ENCODE results near the gene QARS1. TPM values are rescaled to one million over a fixed set of nuclear protein-coding genes. Genes with fewer than 3 reads are reported as not detected.

Gene QARS1
- total and polyA plus RNA-seq, 12 donors, result 120 to 369 (median 206) TPM

- H3K4me1 ChIP-seq, result peaks cover 13 to 29% (median 22%) of the 10 kb centered on the region in 9 donors
- peak within 1 kb of the TSS; percentile 90 to 100 (median 98) for H3K27ac ChIP-seq
- H3K4me3 ChIP-seq, result peak within 1 kb of the TSS; percentile 74 to 100 (median 92)
- DNase-seq (peak; percentile 94 to 97), ATAC-seq (peak; percentile 87 to 96 (median 93))
- no peaks in the 10 kb centered on the region for H3K9me3 ChIP-seq
- TF ChIP-seq, protein P1, sequence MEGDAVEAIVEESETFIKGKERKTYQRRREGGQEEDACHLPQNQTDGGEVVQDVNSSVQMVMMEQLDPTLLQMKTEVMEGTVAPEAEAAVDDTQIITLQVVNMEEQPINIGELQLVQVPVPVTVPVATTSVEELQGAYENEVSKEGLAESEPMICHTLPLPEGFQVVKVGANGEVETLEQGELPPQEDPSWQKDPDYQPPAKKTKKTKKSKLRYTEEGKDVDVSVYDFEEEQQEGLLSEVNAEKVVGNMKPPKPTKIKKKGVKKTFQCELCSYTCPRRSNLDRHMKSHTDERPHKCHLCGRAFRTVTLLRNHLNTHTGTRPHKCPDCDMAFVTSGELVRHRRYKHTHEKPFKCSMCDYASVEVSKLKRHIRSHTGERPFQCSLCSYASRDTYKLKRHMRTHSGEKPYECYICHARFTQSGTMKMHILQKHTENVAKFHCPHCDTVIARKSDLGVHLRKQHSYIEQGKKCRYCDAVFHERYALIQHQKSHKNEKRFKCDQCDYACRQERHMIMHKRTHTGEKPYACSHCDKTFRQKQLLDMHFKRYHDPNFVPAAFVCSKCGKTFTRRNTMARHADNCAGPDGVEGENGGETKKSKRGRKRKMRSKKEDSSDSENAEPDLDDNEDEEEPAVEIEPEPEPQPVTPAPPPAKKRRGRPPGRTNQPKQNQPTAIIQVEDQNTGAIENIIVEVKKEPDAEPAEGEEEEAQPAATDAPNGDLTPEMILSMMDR (IDR thresholded peaks at IDR 0.05), result no peak
- peaks cover 4 to 84% (median 75%) of the 10 kb centered on the region in 9 donors for H3K36me3 ChIP-seq
- WGBS, 2 donors, result 1% methylated on average over 70 of the region's 70 CpGs
- intact Hi-C loops (cut with DNase I), result no loop called here
- H3K27me3 ChIP-seq, result no peaks in the 10 kb centered on the region
Measured at GRCh38 chr3:49120438-49121131, 16.0 kb upstream of the QARS1 start, which contains the start of gene USP19. Gene USP19, minus strand, starts transcription at chr3:49120823. Its CDS starts 1,678 bp downstream, at chr3:49119145.

DNA sequence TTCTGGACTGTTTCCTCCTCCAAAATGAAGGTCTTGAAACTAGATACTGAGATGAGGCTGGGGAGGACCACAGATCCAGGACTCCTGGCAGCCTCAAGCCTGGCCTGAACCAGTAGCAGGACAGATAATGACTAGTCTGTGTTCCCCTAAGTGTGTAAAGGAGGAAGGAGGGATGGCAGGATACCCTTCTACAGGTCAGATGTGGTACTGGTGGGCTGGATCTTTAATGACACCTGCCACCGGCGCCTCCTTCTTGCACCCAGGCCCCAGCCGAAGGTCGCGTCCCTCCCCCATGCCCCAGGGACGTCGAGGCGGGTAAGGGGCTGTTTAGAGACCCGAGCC is 15.5 kb upstream of the QARS1 start:
- H3K27me3 ChIP-seq, result no peaks in the 10 kb centered on the region
- H3K36me3 ChIP-seq, result peaks cover 4 to 84% (median 75%) of the 10 kb centered on the region in 9 donors
- H3K27ac ChIP-seq, result peak overlapping the region; percentile 90 to 100 (median 98)
- H3K9me3 ChIP-seq, result no peaks in the 10 kb centered on the region
- H3K4me3 ChIP-seq, result peak overlapping the region; percentile 74 to 100 (median 92)
- 0 to 1% methylated on average over 9 of the region's 9 CpGs for WGBS, 2 donors
- ATAC-seq, result peak in 3 of 8 donors; percentile 0 to 4 (median 1)
- intact Hi-C loops (cut with DNase I), result no loop called here
- no peak for DNase-seq
- H3K4me1 ChIP-seq, result peaks cover 13 to 29% (median 22%) of the 10 kb centered on the region in 9 donors
- TF ChIP-seq, protein P1 (IDR thresholded peaks at IDR 0.05), result no peak

- H3K27ac ChIP-seq, result peak overlapping the region; percentile 90 to 100 (median 98)
- no peaks in the 10 kb centered on the region for H3K27me3 ChIP-seq
- DNase-seq (no peak), ATAC-seq (peak in 1 of 8 donors; percentile 3)
- 46 to 50% methylated on average over 3 of the region's 3 CpGs for whole genome bisulfite sequencing, 2 donors
- TF ChIP-seq, protein P1 (IDR thresholded peaks at IDR 0.05), result no peak
- peaks cover 13 to 29% (median 22%) of the 10 kb centered on the region in 9 donors for H3K4me1 ChIP-seq
- intact Hi-C loops (cut with DNase I), result no loop called here
- H3K4me3 ChIP-seq, result peak overlapping the region in 9 of 10 donors; percentile 74 to 100 (median 94)
- H3K9me3 ChIP-seq, result no peaks in the 10 kb centered on the region
- peaks cover 4 to 84% (median 75%) of the 10 kb centered on the region in 9 donors for H3K36me3 ChIP-seq
Measured at GRCh38 chr3:49119439-49119838, 14.9 kb upstream of the QARS1 start.

GRCh38 chr3:49119036-49119435 is 14.5 kb upstream of the QARS1 start:
- peaks cover 13 to 29% (median 22%) of the 10 kb centered on the region in 9 donors for H3K4me1 ChIP-seq
- H3K27me3 ChIP-seq, result no peaks in the 10 kb centered on the region
- intact Hi-C loops (cut with DNase I), result no loop called here
- H3K36me3 ChIP-seq, result peaks cover 4 to 84% (median 75%) of the 10 kb centered on the region in 9 donors
- H3K27ac ChIP-seq, result peak overlapping the region in 9 of 10 donors; percentile 90 to 100 (median 98)
- ATAC-seq (peak in 1 of 8 donors; percentile 8), DNase-seq (no peak)
- H3K4me3 ChIP-seq, result peak overlapping the region in 7 of 10 donors; percentile 74 to 99 (median 94)
- 46% methylated on average over 10 of the region's 10 CpGs for WGBS, 2 donors
- TF ChIP-seq, protein P1 (IDR thresholded peaks at IDR 0.05), result no peak
- no peaks in the 10 kb centered on the region for H3K9me3 ChIP-seq

All from heart right ventricle (tissue), 16 donors.